ENCODE measurements around the gene PPIC. TPM values are rescaled to one million over a fixed set of nuclear protein-coding genes. Genes with fewer than 3 reads are reported as not detected.

PPIC gene
- total and polyA plus RNA-seq, 2 experiments from 2014 or later, result 116 to 244 TPM

DNA sequence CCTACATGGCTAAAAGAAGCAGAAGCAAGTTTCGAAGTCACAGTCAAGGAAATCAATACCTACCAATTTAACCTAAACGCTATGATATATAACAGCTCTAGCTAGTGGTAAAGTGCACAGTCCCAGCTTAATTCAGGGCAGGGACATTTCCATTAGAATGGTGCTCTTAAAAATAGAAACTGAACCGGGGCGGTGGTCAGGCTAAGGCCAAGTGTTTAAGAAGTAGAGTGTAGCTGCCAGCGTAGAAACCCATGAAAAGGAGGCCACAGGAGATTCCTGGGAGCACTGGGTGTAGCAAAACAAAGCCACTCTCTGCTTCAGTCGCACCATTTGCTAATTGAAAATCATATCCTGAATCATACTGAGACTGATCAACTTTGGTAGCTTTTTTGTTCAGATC, 28.8 kb downstream of the PPIC start:
- TF ChIP-seq EZH2phosphoT487 (IDR thresholded peaks at IDR 0.05; ENCODE audit: insufficient read depth, low read depth) (no peak), EZH2 (IDR thresholded peaks at IDR 0.05; ENCODE audit: insufficient read depth, poor library complexity, severe bottlenecking) (no peak)
- Histone ChIP-seq H3K36me3 (ENCODE audit: low read depth) (0 out of 2 replicates have a peak, but pooled peaks cover 8% of the 10 kb centered on the region), H3K4me3 (no peak overlapping the region), H2AFZ (no peak overlapping the region), H4K20me1 (ENCODE audit: insufficient read depth) (no peaks in the 10 kb centered on the region), H3K9ac (no peak overlapping the region), H3K9me2 (ENCODE audit: insufficient read depth) (no peaks in the 10 kb centered on the region), H3K27me3 (replicated peaks; ENCODE audit: insufficient read depth) (no peaks in the 10 kb centered on the region), H3K27ac (no peak overlapping the region), H3K79me2 (ENCODE audit: insufficient read depth) (no peaks in the 10 kb centered on the region), H3F3A (ENCODE audit: insufficient read depth) (0 out of 2 replicates have a peak, but pooled peaks cover 7% of the 10 kb centered on the region), H3K9me3 (ENCODE audit: low read depth) (no peaks in the 10 kb centered on the region), H3K4me1 (ENCODE audit: insufficient read depth) (peaks cover 7% of the 10 kb centered on the region), H3K4me2 (ENCODE audit: unreplicated experiment) (no peak overlapping the region)
- WGBS, 2 experiments (ENCODE audit: low coverage in 1 of 2, low lambda C conversion rate in 2 of 2, missing lambda C conversion rate in 2 of 2), result 98 to 99% methylated on average over 6 of the region's 6 CpGs
- in situ Hi-C loops (cut with MboI), result no loop called here
- no peak for DNase-seq

DNA sequence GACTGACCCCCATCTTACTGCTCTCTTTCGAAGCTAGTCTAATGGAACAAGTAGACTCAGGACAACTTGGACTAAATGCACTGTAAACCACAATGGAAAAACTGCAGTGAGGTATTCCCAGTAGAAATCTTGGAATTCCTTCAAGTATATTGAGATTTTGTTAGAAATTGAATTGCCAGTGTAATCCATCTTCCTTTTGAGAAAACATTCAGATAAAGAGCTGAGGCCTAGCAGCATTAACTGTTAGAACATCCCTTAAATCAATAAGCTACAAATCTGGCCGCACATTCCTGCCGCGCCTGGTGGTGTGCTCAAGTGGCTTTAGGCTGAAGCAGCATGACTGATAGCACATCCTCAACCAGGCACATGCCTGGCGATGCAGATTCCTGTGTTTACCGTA, 29.3 kb downstream of the PPIC start:
- no peak overlapping the region for H3K4me3 ChIP-seq
- 89 to 90% methylated on average over 6 of the region's 6 CpGs for WGBS, 2 experiments (ENCODE audit: low coverage in 1 of 2, low lambda C conversion rate in 2 of 2, missing lambda C conversion rate in 2 of 2)
- H3K9me2 ChIP-seq (ENCODE audit: insufficient read depth), result no peaks in the 10 kb centered on the region
- no peaks in the 10 kb centered on the region for H3K9me3 ChIP-seq (ENCODE audit: low read depth)
- no peak overlapping the region for H3K9ac ChIP-seq
- 0 out of 2 replicates have a peak, but pooled peaks cover 5% of the 10 kb centered on the region for H3F3A ChIP-seq (ENCODE audit: insufficient read depth)
- no peak overlapping the region for H2AFZ ChIP-seq
- DNase-seq, result no peak
- no peaks in the 10 kb centered on the region for H3K79me2 ChIP-seq (ENCODE audit: insufficient read depth)
- no peak overlapping the region for H3K27ac ChIP-seq
- no peak overlapping the region for H3K4me2 ChIP-seq (ENCODE audit: unreplicated experiment)
- H3K36me3 ChIP-seq (ENCODE audit: low read depth), result 0 out of 2 replicates have a peak, but pooled peaks cover 8% of the 10 kb centered on the region
- in situ Hi-C loops (cut with MboI), result no loop called here
- no peaks in the 10 kb centered on the region for H3K27me3 ChIP-seq (replicated peaks; ENCODE audit: insufficient read depth)
- H3K4me1 ChIP-seq (ENCODE audit: insufficient read depth), result peaks cover 2% of the 10 kb centered on the region; the same call in 1 of the 2 replicates
- TF ChIP-seq EZH2phosphoT487 (IDR thresholded peaks at IDR 0.05; ENCODE audit: insufficient read depth, low read depth) (no peak), EZH2 (IDR thresholded peaks at IDR 0.05; ENCODE audit: insufficient read depth, poor library complexity, severe bottlenecking) (no peak)
- H4K20me1 ChIP-seq (ENCODE audit: insufficient read depth), result no peaks in the 10 kb centered on the region

DNA sequence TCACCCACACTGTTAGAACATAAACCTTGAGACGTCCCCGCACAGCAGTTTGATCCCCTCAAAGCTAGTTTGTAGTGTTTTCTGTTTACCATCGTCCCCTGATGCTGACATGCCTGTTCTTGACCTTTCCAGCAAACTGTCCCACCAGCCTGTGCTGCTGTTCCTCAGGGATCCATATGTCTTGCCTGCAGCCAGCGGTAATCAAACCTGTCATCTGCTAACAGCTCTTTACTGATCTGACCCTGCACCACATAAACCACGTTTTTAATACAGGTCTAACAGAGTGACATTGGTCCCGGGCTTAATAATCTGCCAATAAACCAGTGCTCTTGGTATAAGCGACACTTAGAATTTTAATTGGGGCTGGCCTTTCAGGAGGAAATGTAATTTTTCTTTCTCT, 34.7 kb downstream of the PPIC start:
- no peak for DNase-seq
- no peak for TF ChIP-seq EZH2 (IDR thresholded peaks at IDR 0.05; ENCODE audit: insufficient read depth, poor library complexity, severe bottlenecking)
- TF ChIP-seq EZH2phosphoT487 (IDR thresholded peaks at IDR 0.05; ENCODE audit: insufficient read depth, low read depth), result no peak
- 77 to 78% methylated on average over 7 of the region's 7 CpGs for WGBS, 2 experiments (ENCODE audit: low coverage in 1 of 2, low lambda C conversion rate in 2 of 2, missing lambda C conversion rate in 2 of 2)
- Histone ChIP-seq H3K9me2 (ENCODE audit: insufficient read depth) (no peaks in the 10 kb centered on the region), H3K79me2 (ENCODE audit: insufficient read depth) (no peaks in the 10 kb centered on the region), H3K4me2 (ENCODE audit: unreplicated experiment) (no peak overlapping the region), H3K4me1 (ENCODE audit: insufficient read depth) (no peaks in the 10 kb centered on the region), H3K27ac (no peak overlapping the region), H3K27me3 (replicated peaks; ENCODE audit: insufficient read depth) (no peaks in the 10 kb centered on the region), H3K9ac (no peak overlapping the region), H3K4me3 (no peak overlapping the region), H2AFZ (no peak overlapping the region), H3K9me3 (ENCODE audit: low read depth) (no peaks in the 10 kb centered on the region), H3K36me3 (ENCODE audit: low read depth) (peaks cover 8% of the 10 kb centered on the region; the same call in 1 of the 2 replicates), H3F3A (ENCODE audit: insufficient read depth) (no peaks in the 10 kb centered on the region), H4K20me1 (ENCODE audit: insufficient read depth) (no peaks in the 10 kb centered on the region)
- in situ Hi-C loops (cut with MboI), result no loop called here

DNA sequence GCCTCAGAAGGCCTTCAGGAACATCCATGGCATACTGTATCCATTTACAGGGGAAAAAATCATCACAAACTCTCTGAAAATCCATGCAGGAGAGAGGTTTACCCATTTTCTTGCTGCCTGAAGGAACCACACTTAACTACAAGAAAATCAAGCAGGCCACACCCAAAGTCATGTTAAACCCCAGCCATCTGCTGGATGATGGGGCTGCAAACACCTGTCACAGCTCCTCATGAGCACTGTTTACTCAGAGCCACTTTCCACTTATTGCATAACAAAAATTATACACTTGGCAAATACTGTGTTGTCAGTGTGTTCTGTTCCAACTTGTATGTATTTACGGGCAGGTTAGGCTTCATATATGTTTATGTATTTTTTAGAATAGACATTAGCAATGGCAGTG, 35.8 kb downstream of the PPIC start:
- WGBS, 2 experiments (ENCODE audit: low coverage in 1 of 2, low lambda C conversion rate in 2 of 2, missing lambda C conversion rate in 2 of 2), result 91 to 100% methylated on average over 1 of the region's 1 CpG

More for the DNA sequence above, 35.8 kb downstream of the PPIC start:
- Histone ChIP-seq H3K9ac (no peak overlapping the region), H3K9me3 (ENCODE audit: low read depth) (no peaks in the 10 kb centered on the region), H3K4me3 (no peak overlapping the region), H3K9me2 (ENCODE audit: insufficient read depth) (no peaks in the 10 kb centered on the region), H3K27me3 (replicated peaks; ENCODE audit: insufficient read depth) (no peaks in the 10 kb centered on the region), H3K79me2 (ENCODE audit: insufficient read depth) (no peaks in the 10 kb centered on the region), H3K27ac (no peak overlapping the region), H4K20me1 (ENCODE audit: insufficient read depth) (no peaks in the 10 kb centered on the region), H3K4me1 (ENCODE audit: insufficient read depth) (no peaks in the 10 kb centered on the region), H3K36me3 (ENCODE audit: low read depth) (peaks cover 8% of the 10 kb centered on the region; the same call in 1 of the 2 replicates), H3F3A (ENCODE audit: insufficient read depth) (no peaks in the 10 kb centered on the region), H2AFZ (no peak overlapping the region), H3K4me2 (ENCODE audit: unreplicated experiment) (no peak overlapping the region)
- no peak for DNase-seq
- TF ChIP-seq EZH2phosphoT487 (IDR thresholded peaks at IDR 0.05; ENCODE audit: insufficient read depth, low read depth) (no peak), EZH2 (IDR thresholded peaks at IDR 0.05; ENCODE audit: insufficient read depth, poor library complexity, severe bottlenecking) (no peak)
- in situ Hi-C loops (cut with MboI), result no loop called here

Measured in GM23248 (cell line).